H9 (cell line): Measurements from ENCODE around the gene TEX26. TPM values are rescaled to one million over a fixed set of nuclear protein-coding genes. Genes with fewer than 3 reads are reported as not detected.

Experiments
- DNase-seq: peaks from one replicate; pipeline ENCODE4 v3.0.0-alpha.2; 2017
- H2AFZ ChIP-seq: one replicate; pipeline ENCODE4 v1.6.1; 2013; ENCODE audit warnings: mild to moderate bottlenecking, low read length, control low read depth, moderate library complexity
- H2AK5ac ChIP-seq: 2 replicates; pipeline ENCODE4 v1.6.1; 2013; ENCODE audit warnings: low read length, control low read depth, mixed read lengths; ENCODE audit not compliant: insufficient read length
- H2BK120ac ChIP-seq: one replicate; pipeline ENCODE4 v1.6.1; 2013; ENCODE audit warnings: low read depth, mild to moderate bottlenecking, low read length, control low read depth, inconsistent platforms; ENCODE audit not compliant: poor library complexity, severe bottlenecking
- H2BK12ac ChIP-seq: 2 replicates; pipeline ENCODE4 v1.6.1; 2013; ENCODE audit warnings: low read length, control low read depth, mixed read lengths, low read depth; ENCODE audit not compliant: insufficient read length
- H2BK15ac ChIP-seq: 2 replicates; pipeline ENCODE4 v1.6.1; 2013; ENCODE audit warnings: low read depth, low read length, control low read depth
- H2BK20ac ChIP-seq: one replicate; pipeline ENCODE4 v1.6.1; 2013; ENCODE audit warnings: low read depth, mild to moderate bottlenecking, low read length, control low read depth, inconsistent platforms; ENCODE audit not compliant: poor library complexity, severe bottlenecking
- H2BK5ac ChIP-seq: 2 replicates; pipeline ENCODE4 v1.6.1; 2013; ENCODE audit warnings: low read length, control low read depth, mixed read lengths; ENCODE audit not compliant: insufficient read length
- H3K14ac ChIP-seq: 2 replicates; pipeline ENCODE4 v1.6.1; 2013; ENCODE audit warnings: low read length, control low read depth; ENCODE audit not compliant: insufficient read depth
- H3K18ac ChIP-seq: 2 replicates; pipeline ENCODE4 v1.6.1; 2013; ENCODE audit warnings: low read depth, mild to moderate bottlenecking, mixed read lengths, low read length, control low read depth; ENCODE audit not compliant: insufficient read length
- H3K23ac ChIP-seq: 2 replicates; pipeline ENCODE4 v1.6.1; 2013; ENCODE audit warnings: low read length, control low read depth, mixed read lengths, low read depth; ENCODE audit not compliant: insufficient read length
- H3K23me2 ChIP-seq: 2 replicates; pipeline ENCODE4 v1.6.1; 2013; ENCODE audit warnings: low read depth, mild to moderate bottlenecking, mixed read lengths, low read length, control low read depth; ENCODE audit not compliant: insufficient read length, poor library complexity, severe bottlenecking
- H3K27ac ChIP-seq: 2 replicates; pipeline ENCODE4 v1.5.1; 2013; ENCODE audit warnings: low read length, control low read depth, mixed read lengths, low read depth; ENCODE audit not compliant: insufficient read length
- H3K27me3 ChIP-seq: 2 replicates; pipeline ENCODE4 v1.6.1; 2013; ENCODE audit warnings: low read length, control low read depth, inconsistent platforms; ENCODE audit not compliant: insufficient read depth
- H3K4ac ChIP-seq: 2 replicates; pipeline ENCODE4 v1.6.1; 2013; ENCODE audit warnings: low read depth, mild to moderate bottlenecking, control low read depth, inconsistent platforms, low read length, moderate library complexity
- H3K4me1 ChIP-seq: 2 replicates; pipeline ENCODE4 v1.6.1; 2013; ENCODE audit warnings: low read length, control low read depth, inconsistent platforms; ENCODE audit not compliant: insufficient read depth
- H3K4me2 ChIP-seq: 2 replicates; pipeline ENCODE4 v1.6.1; 2013; ENCODE audit warnings: low read length, control low read depth, mixed read lengths; ENCODE audit not compliant: insufficient read length, insufficient read depth
- H3K56ac ChIP-seq: 2 replicates; pipeline ENCODE4 v1.6.1; 2013; ENCODE audit warnings: low read depth, mild to moderate bottlenecking, mixed read lengths, low read length, control low read depth; ENCODE audit not compliant: insufficient read length
- H3K79me1 ChIP-seq: 2 replicates; pipeline ENCODE4 v1.6.1; 2013; ENCODE audit warnings: low read depth, mild to moderate bottlenecking, moderate library complexity, low read length, control low read depth, inconsistent platforms; ENCODE audit not compliant: insufficient read depth, poor library complexity, severe bottlenecking
- H3K79me2 ChIP-seq: 2 replicates; pipeline ENCODE4 v1.6.1; 2013; ENCODE audit warnings: low read length, control low read depth, inconsistent platforms; ENCODE audit not compliant: insufficient read depth
- H3K9ac ChIP-seq: 2 replicates; pipeline ENCODE4 v1.6.1; 2013; ENCODE audit warnings: low read length, control low read depth, mixed read lengths; ENCODE audit not compliant: insufficient read length; ENCODE audit errors: extremely low read depth
- H3K9me3 ChIP-seq: one replicate; pipeline ENCODE4 v1.6.1; 2013; ENCODE audit warnings: low read depth, low read length, inconsistent platforms; ENCODE audit not compliant: control insufficient read depth
- H3T11ph ChIP-seq: one replicate; pipeline ENCODE4 v1.6.1; 2013; ENCODE audit warnings: mild to moderate bottlenecking, low read length, control low read depth, inconsistent platforms
- H4K20me1 ChIP-seq: one replicate; pipeline ENCODE4 v1.6.1; 2013; ENCODE audit not compliant: control insufficient read depth, insufficient read length, insufficient read depth
- H4K5ac ChIP-seq: 2 replicates; pipeline ENCODE4 v1.6.1; 2013; ENCODE audit warnings: low read depth, mild to moderate bottlenecking, mixed read lengths, low read length, control low read depth; ENCODE audit not compliant: insufficient read length
- H4K8ac ChIP-seq: replicated peaks from 2 replicates; pipeline ENCODE4 v1.6.1; 2013; ENCODE audit warnings: low read length, control low read depth, mixed read lengths, low read depth; ENCODE audit not compliant: insufficient read length
- H4K91ac ChIP-seq: 2 replicates; pipeline ENCODE4 v1.6.1; 2013; ENCODE audit warnings: low read depth, mild to moderate bottlenecking, moderate library complexity, mixed read lengths, low read length, control low read depth; ENCODE audit not compliant: insufficient read length
- H3K27ac Mint-ChIP-seq, 3 experiments: 2 replicates in 2 of 3; 3 replicates in 1 of 3; pipeline ENCODE4 v1.8.0; 2020 to 2021; ENCODE audit warnings: mixed read lengths in 3 of 3, mild to moderate bottlenecking in 1 of 3, moderate library complexity in 1 of 3
- H3K27me3 Mint-ChIP-seq: 2 replicates; pipeline ENCODE4 v1.8.0; 2021; ENCODE audit warnings: low read depth, mild to moderate bottlenecking, moderate library complexity, mixed read lengths
- H3K36me3 Mint-ChIP-seq, 3 experiments: 2 replicates in 2 of 3; 3 replicates in 1 of 3; pipeline ENCODE4 v1.8.0; 2020 to 2021; ENCODE audit warnings: low read depth in 3 of 3, mixed read lengths in 3 of 3; ENCODE audit not compliant: insufficient read depth in 1 of 3
- H3K4me1 Mint-ChIP-seq, 2 experiments: 2 replicates each; pipeline ENCODE4 v1.8.0; 2020; ENCODE audit warnings: mixed read lengths in 2 of 2
- H3K4me3 Mint-ChIP-seq, 2 experiments: 2 replicates in 1 of 2; 3 replicates in 1 of 2; pipeline ENCODE4 v1.8.0; 2020 to 2021; ENCODE audit warnings: mild to moderate bottlenecking in 2 of 2, mixed read lengths in 2 of 2, moderate library complexity in 1 of 2
- H3K9me3 Mint-ChIP-seq, 2 experiments: 2 replicates in 1 of 2; 3 replicates in 1 of 2; pipeline ENCODE4 v1.8.0; 2020; ENCODE audit warnings: mild to moderate bottlenecking in 2 of 2, mixed read lengths in 2 of 2, moderate library complexity in 1 of 2
- CTCF ChIP-seq: fragments of 200-600 bp; sonication (generic); conservative IDR thresholded peaks from 3 replicates; pipeline ENCODE4 v1.8.0; 2021; ENCODE audit warnings: antibody characterized with exemption, mild to moderate bottlenecking
- WGBS: extraction: QIAGEN DNeasy Blood & Tissue Kit; methylation state at CpG from one replicate; pipeline ENCODE4 v1.1.7; 2013; ENCODE audit warnings: missing lambda C conversion rate, low lambda C conversion rate, mixed read lengths; ENCODE audit not compliant: insufficient read length; ENCODE audit errors: extremely low coverage; 5-methylcytosine and 5-hydroxymethylcytosine counted together
- total RNA-seq: library from RNA; stranded (reverse); gene quantifications from 2 replicates; pipeline ENCODE4 v1.2.1, GENCODE V29; 2021

TEX26 gene
- total RNA-seq, 1 experiment from 2014 or later, result not detected

GRCh38 chr13:30991922-30992321, 59.5 kb downstream of the TEX26 start:
- H3K79me2 ChIP-seq, result no peaks in the 10 kb centered on the region
- no peak overlapping the region for H3K27ac Mint-ChIP-seq
- peaks cover 0 to 4% of the 10 kb centered on the region in 2 experiments; a peak in 2 of 5 replicates for H3K9me3 Mint-ChIP-seq
- H3K9me3 ChIP-seq, result no peaks in the 10 kb centered on the region
- H2AK5ac ChIP-seq, result no peak overlapping the region
- no peak overlapping the region for H4K91ac ChIP-seq
- H2BK5ac ChIP-seq, result no peak overlapping the region
- 0 out of 2 replicates have a peak, but pooled peaks cover 4% of the 10 kb centered on the region for H3K4me1 ChIP-seq
- no peak overlapping the region for H2BK12ac ChIP-seq
- no peak overlapping the region for H4K8ac ChIP-seq
- no peak overlapping the region for H3K9ac ChIP-seq
- no peak overlapping the region for H3K23ac ChIP-seq
- no peak overlapping the region for H3K4me2 ChIP-seq
- H2BK20ac ChIP-seq, result no peak overlapping the region
- H3K4ac ChIP-seq, result no peak overlapping the region
- no peaks in the 10 kb centered on the region for H3K79me1 ChIP-seq
- no peaks in the 10 kb centered on the region for H3K36me3 Mint-ChIP-seq
- H2BK120ac ChIP-seq, result no peak overlapping the region
- peaks cover 2% of the 10 kb centered on the region for H4K20me1 ChIP-seq
- no peak overlapping the region for H3K27ac ChIP-seq
- no CpG with 5 or more reads among the region's 7 CpGs for WGBS
- no peak overlapping the region for H3K18ac ChIP-seq
- DNase-seq, result no peak
- no peak overlapping the region for H2BK15ac ChIP-seq
- no peak overlapping the region for H4K5ac ChIP-seq
- H3K14ac ChIP-seq, result no peak overlapping the region
- H2AFZ ChIP-seq, result no peak overlapping the region
- H3K23me2 ChIP-seq, result no peaks in the 10 kb centered on the region
- peaks cover 8% of the 10 kb centered on the region in 2 experiments for H3K4me1 Mint-ChIP-seq
- H3K56ac ChIP-seq, result no peak overlapping the region
- H3K27me3 ChIP-seq, result no peaks in the 10 kb centered on the region
- no peak for TF ChIP-seq CTCF
- no peak overlapping the region for H3T11ph ChIP-seq
- peaks cover 2% of the 10 kb centered on the region; the same call in 1 of the 2 replicates for H3K27me3 Mint-ChIP-seq
- no peak overlapping the region for H3K4me3 Mint-ChIP-seq
